Right atrium auricular region (tissue), 2 donors: ENCODE measurements around the gene GEN1. TPM values are rescaled to one million over a fixed set of nuclear protein-coding genes. Genes with fewer than 3 reads are reported as not detected.

Experiments
- DNase-seq: peaks from one replicate; pipeline ENCODE4 v3.0.0-alpha.2; 2019; ENCODE audit warnings: low spot score
- H3K27ac ChIP-seq, 2 donors: fragments of 200-600 bp; sonication (generic); 1 replicate in 1 of 2; 2 replicates in 1 of 2; pipeline ENCODE4 v1.5.1; 2016 to 2019
- H3K27me3 ChIP-seq, 2 donors: fragments of 200-600 bp; sonication (generic); one replicate each; pipeline versions ENCODE4 v1.5.1 to v1.6.0; 2017 to 2019
- H3K36me3 ChIP-seq: fragments of 200-600 bp; sonication (generic); one replicate; pipeline ENCODE4 v1.5.1; 2016
- H3K4me1 ChIP-seq, 2 donors: fragments of 200-600 bp; sonication (generic); one replicate each; pipeline versions ENCODE4 v1.5.1 to v1.6.0; 2017 to 2019
- H3K4me3 ChIP-seq, 2 donors: fragments of 200-600 bp; sonication (generic); 1 replicate in 1 of 2; 2 replicates in 1 of 2; pipeline ENCODE4 v1.5.1; 2017 to 2019; ENCODE audit warnings: mild to moderate bottlenecking in 1 of 2, moderate library complexity in 1 of 2
- H3K9me3 ChIP-seq, 2 donors: fragments of 200-600 bp; sonication (generic); one replicate each; pipeline ENCODE4 v1.5.1; 2019
- total RNA-seq, 2 donors: library from RNA; depleted of rRNA; stranded (reverse); fragments of >200 nt; gene quantifications; one replicate each; pipeline ENCODE4 v1.1.0, GENCODE V29; 2016
- TF ChIP-seq, protein P1 (sequence below), 2 donors: fragments of 200-600 bp; sonication (generic); IDR thresholded peaks; one replicate each; pipeline ENCODE4 v1.5.1; 2019; ENCODE audit warnings: antibody characterized with exemption in 2 of 2

Gene GEN1
- total RNA-seq, 2 donors from 2014 or later, result 1.2 to 2.3 TPM

DNA sequence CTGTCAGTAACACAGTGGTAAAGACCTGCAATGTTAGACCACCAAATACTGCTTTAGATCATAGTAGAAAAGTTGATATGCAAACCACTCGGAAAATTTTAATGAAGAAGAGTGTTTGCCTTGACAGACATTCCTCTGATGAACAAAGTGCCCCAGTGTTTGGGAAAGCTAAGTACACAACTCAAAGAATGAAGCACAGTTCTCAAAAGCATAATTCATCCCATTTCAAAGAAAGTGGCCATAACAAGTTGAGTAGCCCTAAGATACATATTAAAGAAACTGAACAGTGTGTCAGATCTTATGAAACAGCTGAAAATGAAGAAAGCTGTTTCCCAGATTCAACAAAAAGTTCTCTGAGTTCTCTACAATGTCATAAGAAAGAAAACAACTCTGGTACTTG, 27.5 kb downstream of the GEN1 start:
- Histone ChIP-seq H3K4me1 (no peaks in the 10 kb centered on the region), H3K27me3 (no peaks in the 10 kb centered on the region), H3K4me3 (no peak overlapping the region), H3K9me3 (no peaks in the 10 kb centered on the region), H3K36me3 (peaks cover 8% of the 10 kb centered on the region), H3K27ac (no peak overlapping the region)
- TF ChIP-seq, protein P1, sequence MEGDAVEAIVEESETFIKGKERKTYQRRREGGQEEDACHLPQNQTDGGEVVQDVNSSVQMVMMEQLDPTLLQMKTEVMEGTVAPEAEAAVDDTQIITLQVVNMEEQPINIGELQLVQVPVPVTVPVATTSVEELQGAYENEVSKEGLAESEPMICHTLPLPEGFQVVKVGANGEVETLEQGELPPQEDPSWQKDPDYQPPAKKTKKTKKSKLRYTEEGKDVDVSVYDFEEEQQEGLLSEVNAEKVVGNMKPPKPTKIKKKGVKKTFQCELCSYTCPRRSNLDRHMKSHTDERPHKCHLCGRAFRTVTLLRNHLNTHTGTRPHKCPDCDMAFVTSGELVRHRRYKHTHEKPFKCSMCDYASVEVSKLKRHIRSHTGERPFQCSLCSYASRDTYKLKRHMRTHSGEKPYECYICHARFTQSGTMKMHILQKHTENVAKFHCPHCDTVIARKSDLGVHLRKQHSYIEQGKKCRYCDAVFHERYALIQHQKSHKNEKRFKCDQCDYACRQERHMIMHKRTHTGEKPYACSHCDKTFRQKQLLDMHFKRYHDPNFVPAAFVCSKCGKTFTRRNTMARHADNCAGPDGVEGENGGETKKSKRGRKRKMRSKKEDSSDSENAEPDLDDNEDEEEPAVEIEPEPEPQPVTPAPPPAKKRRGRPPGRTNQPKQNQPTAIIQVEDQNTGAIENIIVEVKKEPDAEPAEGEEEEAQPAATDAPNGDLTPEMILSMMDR (IDR thresholded peaks at IDR 0.05), result no peak
- DNase-seq, result no peak

DNA sequence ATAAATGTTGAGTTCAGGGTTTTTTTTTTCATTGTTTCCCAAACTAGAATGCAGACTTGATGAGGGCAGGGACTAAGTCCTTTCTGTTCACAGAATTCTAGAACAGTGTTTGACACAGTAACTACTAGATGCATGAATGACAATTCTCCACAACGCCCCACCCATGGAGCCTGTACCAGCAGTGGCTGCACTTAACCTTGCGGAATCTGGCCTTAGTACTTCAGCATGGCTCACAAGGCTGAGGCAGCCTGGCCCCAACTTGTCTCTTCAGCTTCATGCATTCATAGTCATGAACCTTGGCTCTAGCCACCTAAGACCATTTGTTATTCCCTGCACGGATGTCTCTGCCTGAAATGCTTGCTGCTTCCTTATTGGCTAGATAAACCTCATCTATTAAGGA, 32.8 kb downstream of the GEN1 start:
- H3K4me1 ChIP-seq, result no peaks in the 10 kb centered on the region
- no peak overlapping the region for H3K4me3 ChIP-seq
- H3K9me3 ChIP-seq, result no peaks in the 10 kb centered on the region
- H3K27me3 ChIP-seq, result no peaks in the 10 kb centered on the region
- no peak for DNase-seq
- no peak overlapping the region for H3K27ac ChIP-seq
- H3K36me3 ChIP-seq, result no peaks in the 10 kb centered on the region
- TF ChIP-seq, protein P1 (IDR thresholded peaks at IDR 0.05), result no peak

DNA sequence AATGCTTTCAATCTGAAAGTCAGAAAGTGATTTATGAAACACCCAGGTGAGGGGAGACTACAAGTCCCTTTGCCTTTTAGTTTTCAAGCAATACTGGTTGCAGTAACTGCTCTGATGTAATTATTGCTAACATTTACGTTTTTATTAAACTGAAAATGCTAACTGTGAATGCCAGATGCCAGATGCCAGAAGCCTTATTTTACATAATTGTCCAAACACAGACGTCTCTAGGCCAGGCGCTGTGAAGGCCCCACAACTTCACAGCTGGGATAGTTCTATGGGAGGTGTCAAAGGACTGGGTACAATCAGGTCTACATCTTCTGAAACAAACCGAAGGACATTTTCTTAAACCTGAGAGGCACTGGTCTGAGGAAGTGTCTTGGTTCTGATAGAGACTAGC, 34.8 kb downstream of the GEN1 start:
- H3K36me3 ChIP-seq, result no peaks in the 10 kb centered on the region
- TF ChIP-seq, protein P1 (IDR thresholded peaks at IDR 0.05), result no peak
- no peak for DNase-seq
- H3K27ac ChIP-seq, result no peak overlapping the region
- no peaks in the 10 kb centered on the region for H3K27me3 ChIP-seq
- H3K9me3 ChIP-seq, result no peaks in the 10 kb centered on the region
- no peaks in the 10 kb centered on the region for H3K4me1 ChIP-seq
- no peak overlapping the region for H3K4me3 ChIP-seq

GRCh38 chr2:17790536-17790935, 36.6 kb downstream of the GEN1 start:
- TF ChIP-seq, protein P1 (IDR thresholded peaks at IDR 0.05), result no peak
- H3K9me3 ChIP-seq, result no peaks in the 10 kb centered on the region
- no peaks in the 10 kb centered on the region for H3K4me1 ChIP-seq
- DNase-seq, result no peak
- no peak overlapping the region for H3K4me3 ChIP-seq
- no peaks in the 10 kb centered on the region for H3K36me3 ChIP-seq
- H3K27ac ChIP-seq, result no peak overlapping the region
- no peaks in the 10 kb centered on the region for H3K27me3 ChIP-seq

GRCh38 chr2:17791121-17791816, 37.3 kb downstream of the GEN1 start:
- DNase-seq, result no peak
- no peaks in the 10 kb centered on the region for H3K27me3 ChIP-seq
- H3K4me1 ChIP-seq, result no peaks in the 10 kb centered on the region
- H3K4me3 ChIP-seq, result no peak overlapping the region
- no peaks in the 10 kb centered on the region for H3K9me3 ChIP-seq
- no peak overlapping the region for H3K27ac ChIP-seq
- TF ChIP-seq, protein P1 (IDR thresholded peaks at IDR 0.05), result no peak
- no peaks in the 10 kb centered on the region for H3K36me3 ChIP-seq

DNA sequence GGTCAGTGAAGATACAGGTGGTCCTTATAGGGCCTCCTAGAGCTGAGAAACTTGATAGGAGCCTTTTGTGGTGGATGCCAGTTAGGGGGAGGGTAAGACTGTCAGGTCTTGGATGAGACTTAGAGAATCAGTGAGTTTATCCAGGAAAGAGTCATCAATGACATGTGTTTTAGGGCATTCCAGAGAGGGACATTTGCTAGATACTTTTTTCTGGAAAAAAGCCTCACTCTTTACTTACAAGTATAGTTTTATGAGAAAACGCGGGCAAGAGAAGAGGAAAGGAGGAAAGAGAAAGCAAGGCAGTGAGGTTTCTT, 37.8 kb downstream of the GEN1 start:
- no peaks in the 10 kb centered on the region for H3K4me1 ChIP-seq
- no peak overlapping the region for H3K27ac ChIP-seq
- H3K27me3 ChIP-seq, result no peaks in the 10 kb centered on the region
- no peak for DNase-seq
- H3K36me3 ChIP-seq, result no peaks in the 10 kb centered on the region
- H3K9me3 ChIP-seq, result no peaks in the 10 kb centered on the region
- H3K4me3 ChIP-seq, result no peak overlapping the region
- TF ChIP-seq, protein P1 (IDR thresholded peaks at IDR 0.05), result no peak
